Neural cell (in vitro differentiated cells): ENCODE measurements around the gene RUFY4. TPM values are rescaled to one million over a fixed set of nuclear protein-coding genes. Genes with fewer than 3 reads are reported as not detected.

Experiments used
- H2AFZ ChIP-seq: fragments of 200-600, 300-800 bp; sonication (generic), shearing (Covaris generic); 2 replicates; pipeline ENCODE4 v1.6.0; 2014; ENCODE audit warnings: low read depth, mild to moderate bottlenecking, antibody characterized with exemption, low read length, moderate library complexity
- H3F3A ChIP-seq: fragments of 200-600 bp; shearing (Covaris generic); 2 replicates; pipeline ENCODE4 v1.6.1; 2016; ENCODE audit warnings: mild to moderate bottlenecking, moderate library complexity, mixed read lengths, antibody characterized with exemption, low read length; ENCODE audit not compliant: insufficient read depth, poor library complexity, severe bottlenecking
- H3K27ac ChIP-seq: fragments of 200-600, 300-800 bp; sonication (generic), shearing (Covaris generic); 2 replicates; pipeline ENCODE4 v1.5.1; 2014; ENCODE audit warnings: mild to moderate bottlenecking, low read length, moderate library complexity
- H3K27me3 ChIP-seq: fragments of 300-800, 200-600 bp; sonication (generic), shearing (Covaris generic); 2 replicates; pipeline ENCODE4 v1.6.0; 2014; ENCODE audit warnings: mild to moderate bottlenecking, low read depth, low read length, moderate library complexity; ENCODE audit not compliant: insufficient read depth
- H3K36me3 ChIP-seq: fragments of 300-800, 200-600 bp; sonication (generic), shearing (Covaris generic); 2 replicates; pipeline ENCODE4 v1.5.1; 2014; ENCODE audit warnings: mild to moderate bottlenecking, antibody characterized with exemption, low read length, moderate library complexity; ENCODE audit not compliant: insufficient read depth
- H3K4me2 ChIP-seq: fragments of 300-800, 200-600 bp; sonication (generic), shearing (Covaris generic); 2 replicates; pipeline ENCODE4 v1.6.0; 2014; ENCODE audit warnings: mild to moderate bottlenecking, low read length
- H3K4me3 ChIP-seq: fragments of 300-800, 200-600 bp; sonication (generic), shearing (Covaris generic); 2 replicates; pipeline ENCODE4 v1.5.1; 2014; ENCODE audit warnings: mild to moderate bottlenecking, low read length, moderate library complexity
- H3K79me2 ChIP-seq: fragments of 200-600 bp; shearing (Covaris generic); replicated peaks from 2 replicates; pipeline ENCODE4 v1.6.0; 2014; ENCODE audit warnings: mild to moderate bottlenecking, low read length, moderate library complexity; ENCODE audit not compliant: insufficient read depth
- H3K9ac ChIP-seq: fragments of 300-800, 200-600 bp; sonication (generic), shearing (Covaris generic); 2 replicates; pipeline ENCODE4 v1.6.1; 2016; ENCODE audit warnings: mild to moderate bottlenecking, low read length, mixed read lengths
- H3K9me2 ChIP-seq: fragments of 200-600 bp; shearing (Covaris generic); 2 replicates; pipeline ENCODE4 v1.6.1; 2016; ENCODE audit warnings: mild to moderate bottlenecking, low read length, mixed read lengths; ENCODE audit not compliant: insufficient read depth
- H3K9me3 ChIP-seq: fragments of 200-600, 300-800 bp; sonication (generic), shearing (Covaris generic); 2 replicates; pipeline ENCODE4 v1.6.1; 2016; ENCODE audit warnings: mild to moderate bottlenecking, mixed run types, low read length, moderate library complexity, mixed read lengths
- H4K20me1 ChIP-seq: fragments of 200-600 bp; shearing (Covaris generic); 2 replicates; pipeline ENCODE4 v1.6.1; 2016; ENCODE audit warnings: mild to moderate bottlenecking, mixed run types; ENCODE audit not compliant: insufficient read depth
- EP300 ChIP-seq: fragments of 450-650 bp; conservative IDR thresholded peaks from 2 replicates; pipeline ENCODE4 v1.6.1; 2014; ENCODE audit warnings: antibody characterized with exemption, mild to moderate bottlenecking, moderate library complexity; ENCODE audit not compliant: poor library complexity, severe bottlenecking
- EZH2 ChIP-seq: fragments of 200-600, 300-800 bp; shearing (Covaris generic), sonication (generic); IDR thresholded peaks from 2 replicates; pipeline ENCODE4 v1.6.1; 2014; ENCODE audit warnings: antibody characterized with exemption, low read length, borderline replicate concordance, mild to moderate bottlenecking; ENCODE audit not compliant: insufficient read depth, poor library complexity, severe bottlenecking
- MXI1 ChIP-seq: fragments of 450-650 bp; conservative IDR thresholded peaks from 2 replicates; pipeline ENCODE4 v1.6.1; 2014; ENCODE audit warnings: antibody characterized with exemption, mild to moderate bottlenecking; ENCODE audit not compliant: poor library complexity, severe bottlenecking
- POLR2AphosphoS5 ChIP-seq: IDR thresholded peaks from 2 replicates; pipeline ENCODE4 v1.6.1; 2012
- RAD21 ChIP-seq: fragments of 450-650 bp; conservative IDR thresholded peaks from 2 replicates; pipeline ENCODE4 v1.6.1; 2014; ENCODE audit warnings: antibody characterized with exemption, mild to moderate bottlenecking, moderate library complexity
- SMC3 ChIP-seq: fragments of 450-650 bp; conservative IDR thresholded peaks from 2 replicates; pipeline ENCODE4 v1.6.1; 2014; ENCODE audit warnings: antibody characterized with exemption, mild to moderate bottlenecking, moderate library complexity; ENCODE audit not compliant: poor library complexity
- TAF1 ChIP-seq: IDR thresholded peaks from 2 replicates; pipeline ENCODE4 v1.6.1; 2012; ENCODE audit warnings: low read depth
- polyA plus RNA-seq: library from polyadenylated mRNA; depleted of rRNA; stranded (reverse); fragments of >200 nt; gene quantifications from 2 replicates; pipeline ENCODE4 v1.2.3, GENCODE V29; 2014
- TF ChIP-seq, protein P1 (sequence below): fragments of 450-650 bp; IDR thresholded peaks from 2 replicates; pipeline ENCODE4 v1.5.1; 2014; ENCODE audit warnings: antibody characterized with exemption, mild to moderate bottlenecking, moderate library complexity; ENCODE audit not compliant: poor library complexity, severe bottlenecking
- TF ChIP-seq, protein P2 (sequence below): IDR thresholded peaks from 2 replicates; pipeline ENCODE4 v1.6.1; 2012; ENCODE audit warnings: borderline replicate concordance

RUFY4 gene
- polyA plus RNA-seq, 1 donor from 2014 or later, result not detected

DNA sequence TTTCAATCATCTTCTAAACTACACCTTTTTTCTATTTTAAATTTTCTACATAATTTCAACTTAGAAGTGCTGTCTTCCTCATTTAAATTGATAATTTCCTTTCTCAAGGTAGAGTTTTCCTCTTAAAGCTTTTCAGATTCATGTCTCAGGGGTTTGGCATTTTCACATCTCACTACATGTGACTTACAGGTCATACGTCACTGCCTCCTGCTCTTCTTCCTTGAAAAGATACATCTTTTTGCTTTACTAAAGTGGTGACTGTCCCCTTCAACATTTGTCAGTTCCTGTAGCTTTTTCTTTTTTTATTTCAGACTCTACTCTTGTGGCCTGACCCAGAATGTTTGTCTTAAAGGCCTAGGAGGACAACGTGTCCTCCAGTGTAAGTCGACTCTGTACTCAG, 17.1 kb upstream of the RUFY4 start:
- Histone ChIP-seq H2AFZ (no peak overlapping the region), H3K9me3 (no peaks in the 10 kb centered on the region)
- TF ChIP-seq RAD21, result no peak
- TF ChIP-seq MXI1, result no peak
- TF ChIP-seq POLR2AphosphoS5, result no peak
- TF ChIP-seq, protein P1, sequence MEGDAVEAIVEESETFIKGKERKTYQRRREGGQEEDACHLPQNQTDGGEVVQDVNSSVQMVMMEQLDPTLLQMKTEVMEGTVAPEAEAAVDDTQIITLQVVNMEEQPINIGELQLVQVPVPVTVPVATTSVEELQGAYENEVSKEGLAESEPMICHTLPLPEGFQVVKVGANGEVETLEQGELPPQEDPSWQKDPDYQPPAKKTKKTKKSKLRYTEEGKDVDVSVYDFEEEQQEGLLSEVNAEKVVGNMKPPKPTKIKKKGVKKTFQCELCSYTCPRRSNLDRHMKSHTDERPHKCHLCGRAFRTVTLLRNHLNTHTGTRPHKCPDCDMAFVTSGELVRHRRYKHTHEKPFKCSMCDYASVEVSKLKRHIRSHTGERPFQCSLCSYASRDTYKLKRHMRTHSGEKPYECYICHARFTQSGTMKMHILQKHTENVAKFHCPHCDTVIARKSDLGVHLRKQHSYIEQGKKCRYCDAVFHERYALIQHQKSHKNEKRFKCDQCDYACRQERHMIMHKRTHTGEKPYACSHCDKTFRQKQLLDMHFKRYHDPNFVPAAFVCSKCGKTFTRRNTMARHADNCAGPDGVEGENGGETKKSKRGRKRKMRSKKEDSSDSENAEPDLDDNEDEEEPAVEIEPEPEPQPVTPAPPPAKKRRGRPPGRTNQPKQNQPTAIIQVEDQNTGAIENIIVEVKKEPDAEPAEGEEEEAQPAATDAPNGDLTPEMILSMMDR, result no peak
- no peak for TF ChIP-seq SMC3
- no peak for TF ChIP-seq TAF1
- TF ChIP-seq EP300, result no peak
- TF ChIP-seq EZH2, result no peak
- TF ChIP-seq, protein P2, sequence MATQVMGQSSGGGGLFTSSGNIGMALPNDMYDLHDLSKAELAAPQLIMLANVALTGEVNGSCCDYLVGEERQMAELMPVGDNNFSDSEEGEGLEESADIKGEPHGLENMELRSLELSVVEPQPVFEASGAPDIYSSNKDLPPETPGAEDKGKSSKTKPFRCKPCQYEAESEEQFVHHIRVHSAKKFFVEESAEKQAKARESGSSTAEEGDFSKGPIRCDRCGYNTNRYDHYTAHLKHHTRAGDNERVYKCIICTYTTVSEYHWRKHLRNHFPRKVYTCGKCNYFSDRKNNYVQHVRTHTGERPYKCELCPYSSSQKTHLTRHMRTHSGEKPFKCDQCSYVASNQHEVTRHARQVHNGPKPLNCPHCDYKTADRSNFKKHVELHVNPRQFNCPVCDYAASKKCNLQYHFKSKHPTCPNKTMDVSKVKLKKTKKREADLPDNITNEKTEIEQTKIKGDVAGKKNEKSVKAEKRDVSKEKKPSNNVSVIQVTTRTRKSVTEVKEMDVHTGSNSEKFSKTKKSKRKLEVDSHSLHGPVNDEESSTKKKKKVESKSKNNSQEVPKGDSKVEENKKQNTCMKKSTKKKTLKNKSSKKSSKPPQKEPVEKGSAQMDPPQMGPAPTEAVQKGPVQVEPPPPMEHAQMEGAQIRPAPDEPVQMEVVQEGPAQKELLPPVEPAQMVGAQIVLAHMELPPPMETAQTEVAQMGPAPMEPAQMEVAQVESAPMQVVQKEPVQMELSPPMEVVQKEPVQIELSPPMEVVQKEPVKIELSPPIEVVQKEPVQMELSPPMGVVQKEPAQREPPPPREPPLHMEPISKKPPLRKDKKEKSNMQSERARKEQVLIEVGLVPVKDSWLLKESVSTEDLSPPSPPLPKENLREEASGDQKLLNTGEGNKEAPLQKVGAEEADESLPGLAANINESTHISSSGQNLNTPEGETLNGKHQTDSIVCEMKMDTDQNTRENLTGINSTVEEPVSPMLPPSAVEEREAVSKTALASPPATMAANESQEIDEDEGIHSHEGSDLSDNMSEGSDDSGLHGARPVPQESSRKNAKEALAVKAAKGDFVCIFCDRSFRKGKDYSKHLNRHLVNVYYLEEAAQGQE, result no peak

DNA sequence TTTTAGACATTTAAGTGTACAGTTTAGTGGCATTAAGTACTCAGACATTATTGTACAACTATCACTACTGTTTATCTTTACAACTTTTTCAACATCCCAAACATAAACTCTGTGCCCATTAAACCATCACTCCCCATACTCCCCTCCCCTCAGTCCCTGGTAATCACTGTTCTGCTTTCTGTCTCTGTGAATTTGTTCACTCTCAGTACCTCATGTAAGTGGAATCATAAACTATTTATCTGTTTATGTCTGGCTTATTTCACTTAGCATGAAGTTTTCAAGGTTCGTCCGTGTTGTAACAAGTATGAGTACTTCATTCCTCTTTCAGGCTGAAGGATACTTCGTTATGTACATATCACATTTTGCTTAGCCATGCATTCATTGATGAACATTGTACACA, 9.8 kb upstream of the RUFY4 start:
- no peak overlapping the region for H3K4me3 ChIP-seq
- no peak overlapping the region for H3K4me2 ChIP-seq
- H3K36me3 ChIP-seq, result no peaks in the 10 kb centered on the region
- TF ChIP-seq RAD21 (no peak), MXI1 (no peak), POLR2AphosphoS5 (no peak), TAF1 (no peak), EP300 (no peak), SMC3 (no peak), EZH2 (no peak)
- TF ChIP-seq, protein P2, result no peak
- TF ChIP-seq, protein P1, result no peak
- H3K27ac ChIP-seq, result no peak overlapping the region
- H3K9me2 ChIP-seq, result no peaks in the 10 kb centered on the region
- H3K27me3 ChIP-seq, result no peaks in the 10 kb centered on the region
- no peaks in the 10 kb centered on the region for H3K9me3 ChIP-seq
- no peaks in the 10 kb centered on the region for H3K79me2 ChIP-seq
- H2AFZ ChIP-seq, result no peak overlapping the region
- H4K20me1 ChIP-seq, result no peaks in the 10 kb centered on the region
- no peak overlapping the region for H3K9ac ChIP-seq
- no peaks in the 10 kb centered on the region for H3F3A ChIP-seq

More for the DNA sequence above, 17.1 kb upstream of the RUFY4 start:
- no peaks in the 10 kb centered on the region for H3K79me2 ChIP-seq
- H3K27me3 ChIP-seq, result no peaks in the 10 kb centered on the region
- H3F3A ChIP-seq, result no peaks in the 10 kb centered on the region
- no peak overlapping the region for H3K4me2 ChIP-seq
- H3K36me3 ChIP-seq, result no peaks in the 10 kb centered on the region
- no peak overlapping the region for H3K27ac ChIP-seq
- H3K4me3 ChIP-seq, result no peak overlapping the region
- H3K9ac ChIP-seq, result no peak overlapping the region
- no peaks in the 10 kb centered on the region for H4K20me1 ChIP-seq
- no peaks in the 10 kb centered on the region for H3K9me2 ChIP-seq
